HG03097 (cell line): ENCODE measurements around the gene GGT1.
"Not testable (repeated sequence)": the region's sequence is repeated elsewhere in the genome, so short reads cannot be mapped to it uniquely, and the experiment has no call there.

Source experiments
- ATAC-seq: cut with Tn5 transposase; IDR thresholded peaks from one replicate; pipeline ENCODE4 v1.9.1; 2021; ENCODE audit not compliant: unreplicated experiment, low FRiP score

The GGT1 gene

DNA sequence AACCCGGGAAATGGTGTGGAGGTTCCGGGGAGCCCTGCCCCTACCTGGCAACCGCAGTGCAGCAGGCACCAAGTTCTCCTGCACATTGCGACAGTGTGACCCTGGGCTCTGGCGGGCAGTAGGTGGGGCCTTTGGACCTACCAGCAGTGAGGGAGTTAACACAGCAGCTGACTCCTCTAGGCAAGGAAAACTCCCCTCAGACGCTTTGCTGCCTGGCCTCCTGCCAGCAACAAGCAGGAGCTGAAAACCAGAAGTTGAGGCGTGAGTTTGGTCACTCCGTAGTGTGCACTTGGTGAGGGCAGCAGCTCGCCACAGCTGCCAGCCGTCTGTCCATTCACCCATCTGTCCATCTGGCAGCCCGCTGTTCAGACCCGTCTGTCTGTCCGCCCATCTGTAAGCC lies 29.6 kb downstream of the GGT1 start:
- ATAC-seq = not testable (repeated sequence)

- not testable (repeated sequence) for ATAC-seq
Measured at GRCh38 chr22:24633231-24634023, 30.4 kb downstream of the GGT1 start.

DNA sequence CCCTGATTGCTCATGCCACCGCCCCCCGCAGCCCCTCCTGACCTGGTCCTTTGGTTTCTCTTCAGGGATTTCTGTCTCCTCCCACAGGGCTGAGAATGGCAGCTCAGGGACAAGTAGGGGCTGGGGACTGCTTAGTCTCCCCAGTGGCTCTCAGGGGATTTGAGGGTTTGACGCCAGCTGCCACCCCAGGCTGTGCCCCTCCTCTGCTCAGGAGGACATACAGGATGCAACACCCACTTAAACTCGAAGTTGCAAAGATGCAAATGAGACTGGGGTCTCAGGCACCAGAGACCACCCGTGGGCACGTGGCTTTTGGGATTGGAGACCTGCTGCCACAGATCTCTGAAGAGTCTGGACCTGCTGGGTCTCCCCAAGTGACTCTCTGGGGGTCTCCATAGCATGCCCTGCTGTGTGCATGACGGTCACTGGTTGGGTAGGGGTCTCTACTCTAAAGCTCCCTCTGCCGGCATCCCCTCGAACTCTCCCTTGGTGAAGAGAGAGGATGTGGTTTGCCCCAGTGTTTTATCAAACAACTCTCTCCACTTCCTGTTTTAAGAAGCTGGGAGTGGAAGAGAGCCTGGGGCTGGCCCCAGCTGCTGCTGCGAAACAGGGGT lies 31.9 kb downstream of the GGT1 start:
- ATAC-seq = not testable (repeated sequence)

- not testable (repeated sequence) for ATAC-seq
Measured at GRCh38 chr22:24636513-24636912, 33.5 kb downstream of the GGT1 start.

GRCh38 chr22:24642307-24642706 lies 39.3 kb downstream of the GGT1 start:
- ATAC-seq = not testable (repeated sequence)

- ATAC-seq = not testable (repeated sequence)
Measured at GRCh38 chr22:24644409-24644808, 41.4 kb downstream of the GGT1 start.

DNA sequence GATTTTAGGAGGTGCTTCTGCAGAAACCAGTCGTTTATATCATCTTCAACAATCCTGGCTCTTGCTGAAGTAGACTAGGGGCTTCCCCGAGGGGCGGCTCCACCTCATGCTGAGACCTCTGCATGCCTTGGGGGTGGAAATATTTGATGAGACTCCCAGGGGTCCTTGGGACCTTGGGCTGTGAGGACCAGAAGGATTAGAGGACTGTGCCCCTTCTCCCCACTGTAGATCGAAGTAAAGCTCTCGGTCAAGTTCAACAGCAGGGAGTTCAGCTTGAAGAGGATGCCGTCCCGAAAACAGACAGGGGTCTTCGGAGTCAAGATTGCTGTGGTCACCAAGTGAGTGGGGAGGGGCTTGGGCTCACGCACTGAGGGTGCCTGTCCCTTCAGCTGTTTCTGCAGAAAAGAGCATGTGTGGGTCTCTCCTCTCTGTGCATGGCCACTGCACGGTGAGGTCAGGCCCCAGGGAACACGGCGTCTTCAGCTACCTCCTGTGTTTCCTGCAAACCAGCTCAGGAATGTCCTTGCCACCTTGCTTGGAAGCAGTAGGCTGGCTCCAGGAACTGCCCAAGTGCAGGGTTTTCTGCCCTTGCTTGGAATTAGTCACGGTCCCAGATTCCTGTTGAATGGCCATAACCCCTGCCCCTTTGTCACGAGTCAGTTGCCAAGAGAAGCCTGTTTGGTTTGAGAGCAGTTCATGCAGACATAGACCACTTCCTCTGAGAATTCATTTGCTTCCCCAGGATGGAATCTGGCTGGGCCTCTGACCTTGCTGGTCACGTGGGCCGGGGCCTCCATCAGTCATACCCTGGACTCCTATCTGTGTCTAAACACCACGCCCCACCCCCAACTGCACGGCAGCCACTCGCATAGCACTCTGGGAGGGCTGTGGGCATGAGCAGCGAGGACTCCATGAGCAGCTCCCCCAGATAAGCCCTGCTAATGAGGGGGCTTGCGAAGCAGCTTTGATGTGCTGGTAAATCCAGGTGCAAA lies 42.7 kb downstream of the GGT1 start:
- ATAC-seq = not testable (repeated sequence)

DNA sequence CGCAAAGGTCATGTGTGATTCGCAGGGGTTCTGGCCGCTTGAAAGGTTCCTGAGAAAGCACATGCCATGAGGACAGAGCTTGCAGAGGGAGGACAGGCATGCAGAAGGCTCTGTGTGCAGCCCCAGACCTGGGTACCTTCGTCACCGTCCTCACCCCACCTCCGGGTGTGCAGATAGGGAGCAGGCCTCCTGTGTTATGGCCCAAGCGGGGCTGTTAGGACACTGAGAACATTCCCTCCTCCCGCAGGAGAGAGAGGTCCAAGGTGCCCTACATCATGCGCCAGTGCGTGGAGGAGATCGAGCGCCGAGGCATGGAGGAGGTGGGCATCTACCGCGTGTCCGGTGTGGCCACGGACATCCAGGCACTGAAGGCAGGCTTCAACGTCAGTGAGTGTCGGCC lies 43.8 kb downstream of the GGT1 start:
- ATAC-seq = not testable (repeated sequence)

DNA sequence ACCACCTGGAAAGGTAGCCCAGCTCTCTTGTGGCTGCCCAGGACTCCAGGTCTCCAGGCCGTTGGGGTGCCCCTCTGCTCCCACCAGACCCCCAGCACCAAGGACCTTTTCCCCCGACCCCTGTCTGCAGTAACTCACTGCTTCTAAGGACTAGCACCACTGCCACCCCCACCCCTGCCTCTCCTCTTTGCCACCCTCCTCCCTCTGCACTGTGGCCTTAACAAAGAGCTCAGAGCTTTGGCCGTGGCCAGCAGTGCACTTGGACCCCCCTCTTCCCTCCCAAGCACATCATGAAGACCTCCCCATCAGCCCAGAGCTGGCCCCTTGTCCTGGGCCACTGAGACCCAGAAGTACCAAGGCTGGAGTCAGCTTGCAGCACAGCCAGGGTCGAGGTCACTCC lies 46.4 kb downstream of the GGT1 start:
- not testable (repeated sequence) for ATAC-seq

DNA sequence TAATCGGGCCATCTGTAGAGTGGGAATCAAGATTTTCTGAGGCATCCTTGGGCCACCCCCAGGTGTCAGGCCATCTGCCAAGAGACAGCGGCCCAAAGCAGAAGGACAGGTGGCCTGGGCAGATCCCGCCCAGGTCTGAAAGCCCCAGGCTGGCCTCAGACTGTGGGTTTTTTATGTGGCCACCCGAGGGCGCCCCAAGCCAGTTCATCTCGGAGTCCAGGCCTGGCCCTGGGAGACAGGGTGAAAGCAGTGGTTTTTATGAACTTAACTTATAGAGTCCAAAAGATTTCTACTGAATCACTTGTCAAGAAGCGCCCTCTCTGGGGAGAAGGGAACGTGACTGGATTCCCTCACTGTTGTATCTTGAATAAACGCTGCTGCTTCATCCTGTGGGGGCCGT lies 47.9 kb downstream of the GGT1 start:
- not testable (repeated sequence) for ATAC-seq

DNA sequence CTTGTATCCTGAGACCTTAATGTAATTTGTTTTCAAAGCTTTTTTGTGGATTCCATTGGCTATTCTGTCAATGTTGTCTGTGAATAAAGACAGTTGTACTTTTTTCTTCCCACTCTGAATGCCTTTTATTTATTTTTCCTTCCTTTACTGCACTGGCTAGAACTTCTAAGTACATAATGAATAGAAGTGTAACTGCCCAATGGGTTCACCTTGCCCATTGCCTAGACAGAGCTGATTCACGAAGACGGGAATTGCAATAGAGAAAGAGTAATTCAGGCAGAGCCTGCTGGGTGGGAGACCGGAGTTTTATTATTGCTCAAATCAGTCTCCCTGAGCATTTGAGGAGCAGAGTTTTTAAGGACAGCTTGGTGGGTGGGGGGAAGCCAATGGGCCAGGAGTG lies 62.4 kb downstream of the GGT1 start:
- ATAC-seq = not testable (repeated sequence)

DNA sequence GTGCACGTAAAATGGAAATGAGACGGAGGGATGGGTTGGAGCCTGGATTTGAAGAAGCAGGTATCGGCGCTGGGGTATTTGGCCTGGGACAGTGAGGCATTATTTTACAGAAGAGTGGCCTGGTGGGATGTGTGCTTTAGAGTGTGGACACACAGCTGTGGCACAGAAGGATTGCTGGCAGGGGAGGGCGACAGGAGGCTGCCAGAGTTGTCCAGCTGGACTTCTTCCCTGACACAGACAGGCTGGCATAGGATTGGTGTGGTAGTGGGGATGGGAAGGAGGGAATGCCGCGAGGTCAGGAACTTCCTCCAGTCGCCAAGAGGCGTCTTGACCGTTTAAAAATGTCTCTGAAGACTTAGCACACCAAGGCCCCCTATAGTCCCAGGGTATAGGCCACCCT lies 64.9 kb downstream of the GGT1 start:
- not testable (repeated sequence) for ATAC-seq

DNA sequence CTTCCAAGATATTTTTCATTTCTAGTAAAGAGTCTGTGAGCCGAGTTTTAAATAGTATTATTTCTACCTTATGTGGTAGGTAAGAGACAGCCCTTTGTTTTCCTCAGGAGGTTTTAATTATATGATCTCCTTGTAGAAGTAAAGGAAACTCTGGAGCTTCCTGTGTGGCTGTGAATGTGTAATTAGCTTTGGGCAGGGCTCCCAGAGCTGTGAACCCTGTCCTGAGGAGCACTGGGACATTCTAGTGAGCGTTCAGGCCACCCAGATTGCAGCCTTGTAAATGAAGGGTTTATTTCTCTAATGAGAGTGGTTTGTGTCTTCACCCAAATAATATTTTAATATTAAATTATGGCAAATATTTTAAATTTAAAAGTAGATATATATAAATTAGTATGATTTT lies 69.5 kb downstream of the GGT1 start:
- ATAC-seq = not testable (repeated sequence)
